HG03432 (cell line): ENCODE measurements around the gene USP6.
"Not testable (repeated sequence)": the region's sequence is repeated elsewhere in the genome, so short reads cannot be mapped to it uniquely, and the experiment has no call there.

Experiments used
- ATAC-seq: cut with Tn5 transposase; IDR thresholded peaks from one replicate; pipeline ENCODE4 v1.9.1; 2021; ENCODE audit warnings: mild to moderate bottlenecking, moderate library complexity; ENCODE audit not compliant: unreplicated experiment

The USP6 gene

DNA sequence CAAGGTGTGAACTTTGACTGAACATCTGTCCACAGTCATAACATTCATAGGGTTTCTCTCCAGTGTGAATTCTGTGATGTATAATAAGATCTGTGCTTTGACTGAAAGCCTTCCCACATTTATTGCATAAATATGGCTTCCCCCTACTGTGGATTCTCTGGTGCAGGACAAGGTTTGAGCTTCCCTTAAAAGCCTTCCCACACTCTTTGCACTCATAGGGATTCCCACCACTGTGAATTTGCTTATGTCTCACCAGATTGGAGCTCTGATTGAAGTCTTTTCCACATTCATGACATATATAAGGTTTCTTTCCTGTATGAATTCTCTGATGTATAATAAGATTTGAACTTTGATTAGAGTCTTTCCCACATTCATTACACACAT, 67.6 kb downstream of the USP6 start:
- ATAC-seq, result no peak

DNA sequence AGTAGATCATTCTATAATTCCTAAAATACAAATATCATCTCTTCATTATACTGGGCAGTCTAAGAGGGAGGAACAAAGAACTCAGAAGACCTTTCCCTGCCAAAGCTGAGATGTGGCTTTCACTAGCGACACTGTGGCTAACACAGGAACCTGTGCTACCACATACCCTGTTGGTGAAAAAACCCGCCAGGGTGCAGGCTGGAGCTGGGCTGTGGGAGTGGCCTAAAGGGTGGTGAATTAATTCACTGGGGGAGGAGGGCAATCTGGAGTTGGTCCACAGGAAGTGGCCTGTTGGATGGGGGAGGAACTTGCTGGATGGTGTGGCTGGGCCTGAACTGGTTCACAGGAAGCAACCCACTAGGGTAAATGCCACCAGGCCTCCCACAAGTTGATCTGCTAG, 68.5 kb downstream of the USP6 start:
- ATAC-seq, result no peak

DNA sequence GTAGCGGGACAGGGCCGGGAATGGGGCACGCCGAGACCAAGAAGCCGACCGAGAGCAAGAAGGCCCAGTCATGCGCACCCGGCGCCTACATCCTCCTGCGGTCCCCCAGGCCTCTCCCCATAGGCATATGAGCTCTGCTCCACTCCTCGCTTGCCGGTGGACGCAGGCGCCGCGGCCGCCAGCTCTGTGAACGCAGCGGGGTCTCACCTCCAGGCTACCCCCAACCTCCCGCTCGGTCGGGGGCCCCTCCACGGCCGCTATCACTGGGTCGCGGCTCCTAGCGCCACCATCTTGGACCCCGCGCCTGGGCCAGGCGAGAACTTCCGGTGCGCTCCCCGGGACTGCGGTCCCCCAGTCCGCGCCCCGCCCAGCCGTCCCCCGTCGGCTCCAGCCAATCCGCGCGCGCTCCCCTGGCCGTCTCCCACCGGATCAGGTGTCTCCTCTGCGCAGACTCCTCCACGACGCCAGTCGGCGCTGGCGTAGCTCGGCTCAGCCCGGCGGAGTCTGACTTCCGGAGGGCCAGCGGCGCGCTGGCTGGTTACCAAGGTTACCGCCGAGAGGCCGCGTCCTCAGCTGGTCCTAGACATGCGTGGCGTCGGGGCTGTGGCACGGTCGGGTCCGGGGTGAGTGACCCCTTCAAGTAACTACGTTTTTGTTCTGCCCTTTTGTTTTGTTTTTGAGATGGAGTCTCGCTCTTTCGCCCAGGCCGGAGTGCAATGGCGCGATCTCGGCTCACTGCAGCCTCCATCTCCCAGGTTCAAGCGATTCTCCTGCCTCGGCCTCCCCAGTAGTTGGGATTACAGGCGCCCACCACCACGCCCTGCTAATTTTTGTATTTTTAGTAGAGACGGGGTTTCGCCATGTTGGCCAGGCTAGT, 75.9 kb downstream of the USP6 start, which contains the start of gene ZNF594:
Gene ZNF594 (minus strand): TSS at position 328 of the 877 bp plus-strand sequence. CDS start 7,612 bp downstream, outside the sequence.
- ATAC-seq, result peak; percentile 95

DNA sequence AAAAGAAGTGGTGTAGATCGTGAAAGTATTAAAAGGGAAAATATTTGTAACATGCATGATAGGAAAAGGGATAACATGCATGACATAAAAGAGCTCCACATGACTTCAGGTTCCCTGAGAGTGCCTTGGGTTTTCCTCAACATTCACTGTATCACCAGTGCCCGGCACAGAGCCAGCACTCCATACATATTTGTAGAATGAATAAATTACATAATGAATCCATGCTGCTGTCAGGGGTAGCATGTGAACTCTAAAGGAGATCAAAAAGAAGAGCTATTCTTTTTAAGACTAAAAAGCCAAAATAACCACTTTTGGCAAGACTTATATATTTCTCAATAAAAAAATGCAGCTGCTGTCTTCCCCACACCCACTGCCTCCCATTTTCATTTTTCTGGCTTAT, 78.5 kb downstream of the USP6 start:
- no peak for ATAC-seq

DNA sequence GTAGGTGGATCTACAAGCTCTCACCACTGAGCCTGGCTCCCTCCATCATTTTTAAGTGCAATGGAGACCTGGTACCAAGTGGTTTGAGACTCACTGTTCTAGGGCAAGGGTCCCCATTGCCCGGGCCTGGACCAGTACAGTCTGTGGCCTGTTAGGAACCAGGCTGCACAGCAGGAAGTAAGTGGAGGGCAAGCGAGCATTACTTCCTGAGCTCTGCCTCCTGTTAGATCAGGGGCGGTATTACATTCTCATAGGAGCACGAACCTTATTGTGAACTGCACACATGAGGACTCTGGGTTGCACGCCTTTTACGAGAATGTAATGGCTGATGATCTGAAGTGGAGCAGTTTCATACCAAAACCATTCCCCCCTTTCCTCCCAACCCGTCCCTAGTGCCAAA, 82.6 kb downstream of the USP6 start:
- ATAC-seq, result no peak

DNA sequence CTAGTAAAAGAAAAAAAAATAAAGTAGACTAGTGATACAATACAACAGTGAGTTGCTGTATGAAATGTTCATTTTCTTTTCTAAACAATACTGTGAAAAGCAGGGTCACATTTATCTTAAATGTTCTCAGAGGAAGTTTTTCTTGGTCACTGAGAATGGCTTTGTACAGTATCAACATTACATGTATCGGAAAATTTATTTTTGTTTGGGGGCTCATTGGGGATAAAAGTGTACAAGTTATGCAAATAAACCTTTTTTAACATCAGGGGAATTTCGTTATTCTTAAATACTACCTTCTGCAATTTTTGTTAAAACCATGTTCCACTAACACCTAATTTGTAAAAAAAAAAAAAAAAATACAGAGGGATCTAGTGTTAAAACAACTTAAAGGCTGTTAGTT, 84.5 kb downstream of the USP6 start:
- no peak for ATAC-seq

DNA sequence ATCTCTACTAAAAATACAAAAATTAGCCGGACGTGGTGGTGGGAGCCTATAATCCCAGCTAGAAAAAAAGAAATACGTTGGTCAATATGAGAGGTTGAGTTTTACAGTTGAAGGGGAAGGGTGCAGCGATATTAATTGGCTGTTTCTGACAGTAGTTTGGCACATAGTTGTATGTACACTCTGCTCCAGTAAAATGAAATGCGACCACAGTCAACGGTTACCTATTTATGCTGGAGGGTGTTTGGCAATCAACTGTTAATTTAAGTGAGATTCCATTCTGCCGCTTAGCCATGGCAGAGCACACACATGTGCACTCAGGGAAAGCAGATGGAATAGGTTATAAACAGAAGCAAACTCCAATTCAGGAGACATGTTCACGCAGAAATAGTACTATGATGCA, 85.2 kb downstream of the USP6 start:
- ATAC-seq, result no peak

DNA sequence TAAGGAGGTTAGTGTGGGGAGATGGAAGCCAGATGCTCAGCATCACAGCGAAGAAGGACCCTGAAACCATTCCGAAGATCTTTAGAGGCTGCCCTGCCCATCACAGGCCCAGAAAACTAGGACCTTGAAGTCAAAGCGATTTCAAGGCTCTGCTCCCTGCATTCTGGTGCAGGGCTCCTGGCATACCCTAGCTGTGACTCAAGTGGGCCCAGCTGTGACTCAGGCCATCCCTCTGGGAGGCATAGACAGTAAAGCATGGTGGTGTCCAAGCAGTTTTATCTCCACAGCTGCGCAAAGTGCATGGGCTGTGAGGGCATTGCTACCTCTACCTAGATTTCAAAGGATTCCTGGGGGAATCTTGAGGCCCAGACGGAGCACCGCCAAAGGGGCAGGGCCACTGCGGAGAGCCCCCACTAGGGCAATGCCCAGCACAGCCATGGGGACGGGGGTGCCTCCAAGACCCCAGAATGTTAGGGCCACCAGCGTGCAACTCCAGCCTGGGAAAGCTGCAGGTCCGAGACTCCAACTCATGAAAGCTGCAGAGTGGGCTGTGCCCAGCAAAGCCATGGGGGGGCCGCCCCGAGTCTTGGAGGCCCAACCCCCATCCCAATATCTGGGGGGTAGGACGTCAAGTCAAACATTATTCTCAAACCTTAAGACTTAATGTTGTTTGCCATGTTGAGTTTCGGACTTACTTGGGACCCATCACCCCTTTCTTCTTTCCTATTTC, 87.5 kb downstream of the USP6 start:
- ATAC-seq, result no peak

DNA sequence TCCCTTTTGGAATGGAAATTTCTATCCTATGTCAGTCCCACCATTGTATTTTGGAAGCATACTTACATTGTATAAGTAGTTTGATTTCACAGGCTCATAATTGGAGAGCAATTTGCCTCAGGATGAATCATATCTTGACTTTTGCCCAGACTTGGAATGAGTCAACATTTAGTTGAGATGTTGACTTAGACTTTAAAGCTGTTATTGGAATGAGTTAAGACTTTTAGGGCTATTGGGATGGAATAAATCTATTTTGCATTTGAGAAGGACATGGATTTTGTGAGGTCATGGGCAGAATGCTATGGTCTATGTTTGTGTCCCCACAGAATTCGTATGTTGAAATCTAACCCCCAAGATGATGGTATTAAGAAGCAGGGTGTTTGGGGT, 88.1 kb downstream of the USP6 start:
- ATAC-seq, result no peak

DNA sequence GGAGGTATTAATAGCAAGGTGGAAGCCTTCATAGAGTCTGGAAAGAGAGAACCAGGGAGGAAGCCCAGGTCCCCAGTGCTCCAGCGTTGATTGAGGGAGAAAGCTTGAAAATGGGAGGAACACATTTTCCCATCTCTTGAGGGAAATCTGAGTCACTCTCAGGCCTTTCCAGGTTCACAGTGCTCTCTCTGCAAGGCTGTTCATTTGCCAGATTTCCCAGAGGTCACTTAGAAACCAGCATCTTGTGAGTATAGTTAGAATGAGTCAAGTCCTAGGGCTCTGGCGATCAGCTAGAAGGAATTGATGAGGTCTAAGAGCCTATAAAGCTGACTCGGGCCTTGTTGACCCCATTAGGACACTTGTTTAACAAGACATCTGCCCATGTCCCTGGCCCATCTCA, 93.6 kb downstream of the USP6 start:
- ATAC-seq, result no peak

DNA sequence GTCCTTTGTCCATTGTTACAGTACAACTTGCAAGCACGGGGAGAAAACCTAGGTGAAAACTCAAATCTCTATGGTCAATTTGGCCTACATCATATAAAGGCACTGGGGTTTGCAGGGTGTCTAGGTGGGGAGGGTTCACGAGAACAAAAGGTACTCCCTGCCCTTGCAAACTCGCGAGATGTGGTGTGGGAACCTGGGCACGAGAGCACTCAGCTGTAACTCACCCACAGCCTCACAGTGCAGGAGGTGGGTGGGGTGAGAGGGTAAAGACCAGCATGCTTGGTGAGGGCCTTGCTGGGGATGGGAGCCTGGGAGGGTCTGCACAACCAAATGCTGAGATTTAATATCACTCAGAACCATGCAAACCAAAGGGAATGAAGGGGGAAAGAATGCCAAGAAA, 94.3 kb downstream of the USP6 start:
- ATAC-seq, result no peak

DNA sequence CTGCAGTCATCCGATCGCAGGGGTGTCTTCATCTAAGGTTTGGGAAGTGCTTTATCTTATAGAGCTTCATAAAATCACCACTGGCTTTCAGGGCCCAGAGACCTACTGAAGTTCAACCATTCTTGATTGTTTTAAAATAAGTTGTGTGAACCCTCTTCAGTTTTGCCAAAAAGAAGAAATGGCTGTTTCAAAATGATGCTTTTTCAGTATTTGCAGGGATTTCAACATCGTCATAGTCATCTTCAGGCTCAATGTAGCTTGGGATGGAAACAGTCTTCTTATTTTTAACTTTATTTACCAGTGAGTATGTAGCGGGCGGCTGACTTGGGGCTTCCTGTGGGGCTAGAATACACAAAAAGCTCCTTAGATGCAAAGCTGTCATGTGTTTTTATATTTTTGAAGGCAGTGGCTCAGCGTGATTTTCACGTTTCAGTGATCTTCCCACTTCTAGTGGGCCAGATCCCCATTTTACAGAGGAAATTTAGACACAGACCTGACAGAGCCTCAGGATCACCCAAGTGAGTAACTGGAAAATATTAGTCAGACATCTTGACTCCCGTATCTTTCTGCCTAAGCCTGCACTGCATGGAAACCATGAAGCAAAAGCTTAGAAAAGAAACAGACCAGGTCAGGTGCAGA, 94.9 kb downstream of the USP6 start:
- peak; percentile 46 for ATAC-seq

DNA sequence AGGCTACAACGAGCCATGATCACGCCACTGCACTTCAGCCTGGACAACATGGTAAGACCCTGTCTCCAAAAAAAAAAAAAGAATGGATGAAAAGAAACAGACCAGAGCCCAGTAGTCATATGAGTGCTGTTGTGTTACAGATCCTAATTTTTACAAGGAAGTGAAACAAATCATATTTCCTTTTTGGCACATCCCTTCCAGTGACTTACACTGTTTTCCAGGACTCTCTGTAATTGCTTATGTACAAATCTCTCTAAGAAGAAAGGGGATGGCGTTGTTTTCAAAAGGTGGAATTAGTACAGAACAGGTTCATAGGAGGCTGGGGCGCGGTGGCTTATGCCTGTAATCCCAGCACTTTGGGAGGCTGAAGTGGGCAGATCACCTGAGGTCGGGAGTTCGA, 95.6 kb downstream of the USP6 start:
- ATAC-seq, result no peak

DNA sequence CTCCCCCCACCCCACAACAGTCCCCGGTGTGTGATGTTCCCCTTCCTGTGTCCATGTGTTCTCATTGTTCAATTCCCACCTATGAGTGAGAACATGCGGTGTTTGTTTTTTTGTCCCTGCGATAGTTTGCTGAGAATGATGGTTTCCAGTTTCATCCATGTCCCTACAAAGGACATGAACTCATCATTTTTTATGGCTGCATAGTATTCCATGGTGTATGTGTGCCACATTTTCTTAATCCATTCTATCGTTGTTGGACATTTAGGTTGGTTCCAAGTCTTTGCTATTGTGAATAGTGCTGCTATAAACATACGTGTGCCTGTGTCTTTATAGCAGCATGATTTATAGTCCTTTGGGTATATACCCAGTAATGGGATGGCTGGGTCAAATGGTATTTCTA, 101.7 kb downstream of the USP6 start:
- ATAC-seq, result not testable (repeated sequence)

DNA sequence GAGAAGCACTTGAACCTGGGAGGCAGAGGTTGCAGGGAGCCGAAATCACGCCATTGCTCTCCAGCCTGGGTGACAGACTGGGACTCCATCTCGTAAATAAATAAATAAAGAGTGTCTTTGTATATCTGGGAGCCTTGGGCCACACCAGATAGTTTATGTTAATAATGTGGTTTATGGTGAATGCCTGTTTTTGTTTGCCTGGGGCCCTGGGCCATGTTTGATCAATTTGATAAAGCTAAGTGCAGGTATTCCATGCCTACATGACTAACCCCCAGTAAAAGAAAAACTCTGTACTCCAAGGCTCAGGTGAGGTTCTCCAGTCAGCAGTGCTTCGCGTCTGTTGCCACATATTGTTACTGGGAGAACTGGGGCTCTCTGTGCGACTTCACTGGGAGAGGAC, 103.7 kb downstream of the USP6 start:
- ATAC-seq, result no peak

DNA sequence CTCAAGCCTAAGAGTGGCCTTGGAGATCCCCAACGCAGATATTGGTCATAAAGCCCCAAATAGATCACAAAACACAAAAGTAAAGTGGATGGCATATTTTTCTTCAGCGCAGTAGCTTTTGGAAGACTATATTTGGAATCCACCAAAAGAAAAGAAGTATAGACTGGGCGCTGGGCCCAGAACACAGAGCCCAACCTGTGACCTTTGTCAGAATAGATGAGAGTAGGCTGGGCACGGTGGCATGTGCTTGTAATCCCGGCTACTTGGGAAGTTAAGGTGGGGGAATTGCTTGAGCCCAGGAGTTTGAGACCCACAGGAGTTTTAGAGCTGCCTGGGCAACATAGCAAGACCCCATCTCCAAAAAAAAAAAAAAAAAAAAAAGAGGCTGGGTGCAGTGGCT, 104.2 kb downstream of the USP6 start:
- no peak for ATAC-seq

DNA sequence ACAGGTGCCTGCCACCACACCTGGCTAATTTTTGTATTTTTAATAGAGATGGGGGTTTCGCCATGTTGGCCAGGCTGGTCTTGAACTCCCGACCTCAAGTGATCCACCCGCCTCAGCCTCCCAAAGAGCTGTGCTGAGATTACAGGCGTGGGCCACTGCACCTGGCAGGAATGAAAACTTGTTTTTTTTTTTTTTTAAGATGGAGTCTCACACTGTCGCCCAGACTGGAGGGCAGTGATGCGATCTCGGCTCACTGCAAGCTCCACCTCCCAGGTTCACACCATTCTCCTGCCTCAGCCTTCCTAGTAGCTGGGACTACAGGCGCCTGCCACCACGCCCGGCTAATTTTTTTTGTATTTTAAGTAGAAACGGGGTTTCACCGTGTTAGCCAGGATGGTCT, 106.1 kb downstream of the USP6 start:
- not testable (repeated sequence) for ATAC-seq
